Amygdala (tissue), 56 donors: ENCODE measurements around the gene LINGO4.
A peak's percentile ranks its signal among the peaks of the same experiment; 100 is the strongest.
"Not testable (repeated sequence)": the region's sequence is repeated elsewhere in the genome, so short reads cannot be mapped to it uniquely, and the experiment has no call there.

Experiments used
- DNase-seq, 56 donors: peaks; one replicate each; lab custom pipeline; 2025; lab: John Stamatoyannopoulos, UW

The LINGO4 gene

DNA sequence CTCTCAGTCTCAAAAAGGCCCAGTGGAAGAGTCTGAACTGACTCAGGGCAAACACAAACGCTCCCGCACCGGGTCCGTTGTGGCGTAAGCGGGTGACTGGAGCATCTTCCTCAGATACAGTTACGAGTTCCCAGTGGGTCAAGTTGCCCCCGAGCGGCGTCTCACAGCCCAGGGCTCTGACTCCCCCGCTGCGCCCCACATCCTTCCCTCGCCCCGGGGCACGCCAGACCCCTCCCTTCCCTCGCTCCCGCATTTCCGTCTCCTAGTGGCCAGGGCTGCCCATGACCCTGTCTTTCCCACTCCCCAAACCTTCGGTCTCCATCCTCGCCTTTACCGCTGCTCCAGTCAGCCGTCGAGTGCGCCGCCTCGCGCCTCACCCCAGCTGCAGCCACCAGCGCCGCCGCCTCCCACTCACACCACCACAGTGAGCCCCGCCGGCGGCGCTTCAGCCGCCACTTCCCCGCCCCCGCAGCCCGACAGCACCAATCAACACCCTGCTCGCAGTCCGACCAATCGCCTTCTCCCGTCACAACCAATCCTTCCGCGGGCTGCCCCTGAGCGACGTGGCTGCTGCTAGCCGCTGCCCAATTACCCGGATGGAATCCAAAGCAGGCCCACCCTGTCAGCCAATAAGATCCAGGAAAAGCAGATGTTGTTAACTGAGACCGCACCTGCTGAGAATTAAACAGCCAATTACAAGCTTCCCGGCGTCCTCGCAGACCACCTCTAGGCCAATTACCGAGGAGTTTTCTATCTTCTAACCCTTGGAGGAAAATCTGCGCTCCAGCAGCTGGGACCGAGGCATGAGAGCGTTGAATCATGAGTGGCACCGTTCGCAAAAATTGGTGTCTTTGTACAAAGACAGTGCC lies 14.9 kb downstream of the LINGO4 start, which contains the start of gene TDRKH:
Gene TDRKH, minus strand, starts transcription at position 430 of the 869 bp plus-strand sequence. CDS start 7,478 bp downstream, outside the sequence.
- peak; percentile 62 to 99 (median 98) for DNase-seq

DNA sequence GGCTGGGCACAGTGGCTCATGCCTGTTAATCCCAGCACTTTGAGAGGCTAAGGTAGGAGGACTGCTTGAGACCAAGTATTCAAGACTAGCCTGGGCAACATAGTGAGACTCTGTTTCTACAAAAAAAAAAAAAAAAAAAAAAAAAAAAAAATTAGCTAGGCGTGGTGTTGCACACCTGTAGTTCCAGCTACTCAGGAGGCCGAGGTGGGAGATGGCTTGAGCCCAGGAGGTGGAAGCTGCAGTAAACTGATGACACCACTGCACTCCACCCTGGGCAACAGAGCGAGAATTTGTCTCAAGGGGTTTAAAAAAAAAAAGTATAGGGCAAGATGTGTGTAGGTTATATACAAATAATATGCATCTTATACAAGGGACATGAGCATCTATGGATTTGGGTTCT lies 17.5 kb downstream of the LINGO4 start:
- DNase-seq, result no peak

DNA sequence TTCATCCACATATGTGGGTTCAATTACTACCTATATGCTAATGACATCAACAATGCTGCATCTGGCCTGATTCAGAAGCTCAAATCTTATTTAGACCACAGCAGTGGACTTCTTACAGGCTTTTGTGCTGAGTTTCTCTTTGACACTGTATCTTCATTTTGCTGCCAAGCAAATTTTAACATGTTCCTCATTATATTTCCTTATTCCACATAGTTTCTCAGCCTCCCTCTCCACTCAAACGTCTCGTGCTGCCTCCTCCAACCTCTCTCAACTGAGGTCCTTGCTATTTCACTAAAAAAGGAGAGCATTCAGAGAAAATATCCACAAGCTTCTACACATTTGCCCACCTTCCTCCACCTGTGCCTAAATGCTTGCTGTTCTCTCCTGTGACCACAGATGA lies 21.4 kb downstream of the LINGO4 start:
- DNase-seq, result no peak

DNA sequence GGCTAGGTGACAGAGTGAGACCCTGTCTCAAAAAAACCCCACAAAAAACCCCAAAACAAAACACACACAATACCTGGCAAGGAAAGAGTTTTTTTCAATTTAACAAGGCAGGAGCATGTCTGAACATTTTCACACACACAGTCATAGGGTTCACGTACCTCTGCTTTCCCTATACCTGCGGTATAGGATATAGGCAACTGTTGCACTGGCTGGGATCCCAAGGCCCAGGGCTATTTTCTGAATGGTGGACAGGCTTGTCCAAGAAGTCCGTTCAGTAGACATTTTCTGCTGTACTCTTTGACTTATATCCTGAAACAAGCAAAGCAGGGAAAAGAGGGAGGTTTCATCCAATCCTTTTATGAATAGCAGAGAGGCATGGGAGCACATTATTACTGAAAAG lies 22.5 kb downstream of the LINGO4 start:
- DNase-seq, result no peak

DNA sequence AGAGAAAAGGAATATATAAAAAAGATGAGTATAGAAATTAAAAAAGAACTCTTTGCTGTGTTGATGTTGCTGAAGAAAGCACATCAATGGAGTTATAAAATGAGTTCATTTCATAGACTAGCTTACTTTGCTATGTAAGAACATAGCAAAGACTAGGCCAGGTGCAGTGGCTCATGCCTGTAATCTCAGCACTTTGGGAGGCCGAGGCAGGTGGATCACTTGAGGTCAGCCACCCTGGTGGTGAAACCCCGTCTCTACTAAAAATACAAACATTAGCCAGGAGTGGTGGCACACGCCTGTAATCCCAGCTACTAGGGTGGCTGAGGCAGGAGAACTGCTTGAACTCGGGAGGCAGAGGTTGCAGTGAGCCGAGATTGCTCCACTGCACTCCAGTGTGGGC lies 23.2 kb downstream of the LINGO4 start:
- not testable (repeated sequence) for DNase-seq

DNA sequence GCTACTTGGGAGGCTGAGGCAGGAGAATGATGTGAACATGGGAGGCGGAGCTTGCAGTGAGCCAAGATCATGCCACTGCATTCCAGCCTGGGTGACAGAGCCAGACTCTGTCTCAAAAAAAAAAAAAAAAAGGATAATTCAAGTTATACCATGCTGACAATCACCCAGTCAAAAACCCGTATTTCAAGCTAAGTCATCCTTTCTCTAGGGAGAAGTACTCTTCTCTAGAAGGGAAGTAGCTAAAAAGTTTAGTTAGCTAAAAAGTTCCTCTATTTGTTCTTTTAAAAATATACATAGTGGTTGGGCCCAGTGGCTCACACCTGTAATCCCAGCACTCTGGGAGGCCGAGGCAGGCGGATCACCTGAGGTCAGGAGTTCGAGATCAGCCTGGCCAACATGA lies 24.5 kb downstream of the LINGO4 start:
- DNase-seq, result not testable (repeated sequence)

DNA sequence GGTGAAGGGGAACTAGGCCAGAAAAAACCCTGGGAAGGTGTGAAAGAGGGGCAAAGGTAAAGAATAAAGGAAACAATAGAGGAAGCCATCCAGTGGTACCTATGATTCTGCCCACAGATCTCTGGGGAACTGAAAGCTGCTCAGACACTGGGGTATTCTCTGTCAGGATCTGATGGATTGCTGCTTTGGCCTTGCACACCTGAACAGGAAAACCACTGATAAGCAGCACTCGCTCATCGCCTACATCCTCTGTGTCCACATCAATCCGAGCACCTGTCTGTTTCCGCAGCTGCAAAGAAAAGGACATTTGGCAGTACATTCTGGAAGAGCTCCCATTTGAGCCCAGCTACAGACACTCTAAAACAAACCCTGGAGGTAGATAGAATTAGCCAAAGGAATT lies 25.4 kb downstream of the LINGO4 start:
- no peak for DNase-seq

DNA sequence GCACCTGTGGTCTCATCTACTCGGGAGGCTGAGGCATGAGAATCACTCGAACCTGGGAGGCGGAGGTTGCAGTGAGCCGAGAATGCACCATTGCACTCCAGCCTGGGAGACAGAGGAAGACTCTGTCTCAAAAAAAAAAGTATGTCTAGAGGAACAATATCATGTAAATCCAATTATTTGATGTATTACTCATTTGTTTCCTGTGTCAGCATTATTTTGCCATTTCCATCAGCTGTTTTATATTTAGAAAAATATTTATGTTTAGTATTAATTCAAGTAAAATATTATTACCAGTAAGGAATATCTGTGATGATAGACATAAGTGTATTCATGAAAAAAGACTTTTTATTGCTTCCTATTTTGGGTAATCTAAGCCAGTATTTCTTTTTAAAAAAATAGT lies 27.9 kb downstream of the LINGO4 start:
- no peak for DNase-seq

DNA sequence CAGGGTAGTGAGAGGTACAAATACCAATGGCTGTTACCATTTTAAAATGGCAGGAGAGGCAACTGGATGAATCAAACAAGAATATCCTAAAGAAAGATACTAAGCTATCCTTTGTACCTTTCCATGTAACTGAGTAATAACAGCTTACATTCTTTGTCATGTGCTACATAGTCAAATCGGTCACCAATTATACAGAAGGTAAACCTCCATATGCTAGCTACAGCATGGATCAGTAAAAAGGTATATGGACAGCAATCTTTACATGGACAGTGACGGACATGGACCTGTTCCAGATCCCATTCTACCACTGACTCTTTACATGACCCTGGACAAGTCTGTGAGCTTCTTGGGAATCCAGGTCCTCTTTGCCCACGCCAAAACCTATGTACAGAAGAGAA lies 28.6 kb downstream of the LINGO4 start:
- DNase-seq, result no peak

DNA sequence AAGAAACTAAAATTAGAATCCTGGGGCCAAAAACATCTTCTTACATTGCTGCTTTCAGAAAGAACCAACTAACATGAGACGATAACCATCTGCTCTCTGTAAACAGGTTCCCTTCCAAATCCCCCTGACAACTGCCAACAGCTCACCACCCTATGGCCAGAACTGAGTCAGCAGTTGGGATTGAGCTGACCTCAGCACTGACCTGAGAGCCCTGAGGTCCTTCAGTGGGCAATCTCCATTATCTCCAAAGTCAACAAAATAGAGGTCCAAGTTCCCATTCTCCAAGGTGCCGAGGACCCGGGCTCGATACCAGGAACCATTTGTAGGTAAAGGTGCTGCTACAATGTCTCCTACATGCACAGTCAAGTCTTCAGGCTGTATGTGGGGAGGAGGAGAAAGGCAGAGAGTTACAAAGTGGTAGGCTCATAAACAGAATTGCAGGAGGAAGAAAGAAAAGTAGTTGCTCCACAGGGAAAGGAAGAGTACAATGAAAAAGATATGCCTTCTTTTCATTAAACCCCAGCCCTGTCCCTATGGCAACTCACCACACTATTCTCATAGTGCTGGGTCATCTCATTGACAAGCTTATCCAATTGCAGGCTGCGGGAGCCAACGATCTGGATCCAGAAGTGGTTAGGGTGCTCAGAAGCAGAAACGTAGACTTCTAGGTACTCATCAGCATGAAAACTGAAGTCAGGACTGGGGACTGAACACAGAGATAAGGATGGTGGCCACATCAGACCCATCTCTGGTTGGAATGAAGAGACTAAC lies 29.1 kb downstream of the LINGO4 start:
- no peak for DNase-seq

DNA sequence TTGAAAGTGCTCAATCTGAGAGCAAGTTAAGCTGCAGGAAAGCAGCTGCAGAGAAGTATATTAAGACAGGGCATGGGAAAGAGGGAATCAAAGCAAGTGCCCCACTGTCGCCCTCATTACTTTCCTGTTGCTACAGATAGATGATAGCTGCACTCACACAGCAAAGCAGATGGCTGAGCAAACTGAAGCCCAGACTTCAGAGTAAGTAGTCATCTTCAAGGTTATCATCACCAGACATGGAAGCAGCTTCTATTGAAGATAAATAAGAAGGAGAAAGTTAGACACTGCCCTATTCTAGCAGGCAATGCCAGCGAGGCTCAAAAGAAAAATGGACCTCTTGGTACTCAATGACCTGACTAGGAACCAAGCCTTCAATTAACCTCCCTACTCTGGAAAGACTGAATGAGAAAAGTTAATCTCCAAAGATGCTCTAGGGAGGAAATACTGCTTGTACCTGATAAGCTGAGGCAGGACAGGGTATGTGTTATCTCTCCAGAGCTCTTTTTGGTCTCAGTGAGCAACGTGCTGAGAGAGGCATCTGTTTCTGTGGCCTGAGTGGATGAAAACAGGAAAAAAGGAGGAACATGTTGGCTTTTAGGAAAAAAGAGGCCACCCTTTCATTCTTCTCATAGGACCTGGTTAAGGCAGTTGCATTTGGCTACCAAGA lies 30.8 kb downstream of the LINGO4 start:
- no peak for DNase-seq

DNA sequence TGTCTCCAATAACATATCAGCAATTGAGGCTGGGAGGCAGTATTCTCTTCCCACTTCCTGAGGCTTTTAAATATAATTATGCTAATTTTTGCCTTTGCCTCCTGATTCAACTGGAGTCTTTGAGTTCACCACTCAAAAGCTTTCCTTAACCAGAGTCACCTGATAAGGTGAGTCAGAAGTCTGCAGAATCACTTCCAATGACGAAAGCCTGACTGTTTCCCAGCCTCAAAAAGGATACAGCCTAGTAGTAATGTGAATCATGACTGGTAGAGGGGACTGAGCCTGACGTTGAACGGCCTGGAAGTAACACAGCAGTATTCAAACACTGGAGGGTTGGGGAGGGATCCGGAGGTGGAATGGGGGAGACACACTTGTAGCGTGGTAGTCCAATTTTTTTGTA lies 31.5 kb downstream of the LINGO4 start:
- DNase-seq, result no peak

DNA sequence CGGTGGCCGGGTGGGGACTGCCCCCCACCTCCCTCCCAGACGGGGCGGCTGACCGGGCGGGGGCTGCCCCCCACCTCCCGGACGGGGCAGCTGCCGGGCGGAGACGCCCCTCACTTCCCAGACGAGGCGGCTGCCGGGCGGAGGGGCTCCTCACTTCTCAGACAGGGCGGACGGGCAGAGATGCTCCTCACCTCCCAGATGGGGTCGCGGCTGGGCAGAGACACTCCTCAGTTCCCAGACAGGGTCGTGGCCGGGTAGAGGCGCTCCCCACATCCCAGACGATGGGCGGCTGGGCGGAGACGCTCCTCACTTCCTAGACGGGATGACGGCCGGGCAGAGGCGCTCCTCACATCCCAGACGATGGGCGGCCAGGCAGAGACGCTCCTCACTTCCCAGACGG lies 35.9 kb downstream of the LINGO4 start:
- not testable (repeated sequence) for DNase-seq

DNA sequence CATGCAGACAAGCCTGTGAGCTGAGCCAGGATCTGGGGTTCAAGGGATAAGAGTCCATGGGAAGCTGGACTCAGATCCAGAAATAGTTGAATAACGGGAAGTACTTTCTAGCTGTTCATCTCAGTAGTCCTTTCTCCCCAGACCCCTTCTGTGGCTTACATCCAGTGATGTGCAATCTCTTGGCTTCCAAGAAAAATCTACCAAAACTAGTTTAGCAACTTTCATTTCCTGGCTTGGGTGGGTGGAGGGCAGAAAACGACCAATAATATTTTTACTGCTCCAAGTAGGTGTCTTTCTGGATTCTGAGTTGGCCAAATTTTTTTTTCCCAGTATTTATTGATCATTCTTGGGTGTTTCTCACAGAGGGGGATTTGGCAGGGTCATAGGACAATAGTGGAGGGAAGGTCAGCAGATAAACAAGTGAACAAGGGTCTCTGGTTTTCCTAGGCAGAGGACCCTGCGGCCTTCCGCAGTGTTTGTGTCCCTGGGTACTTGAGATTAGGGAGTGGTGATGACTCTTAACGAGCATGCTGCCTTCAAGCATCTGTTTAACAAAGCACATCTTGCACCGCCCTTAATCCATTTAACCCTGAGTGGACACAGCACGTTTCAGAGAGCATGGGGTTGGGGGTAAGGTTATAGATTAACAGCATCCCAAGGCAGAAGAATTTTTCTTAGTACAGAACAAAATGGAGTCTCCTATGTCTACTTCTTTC lies 36.7 kb downstream of the LINGO4 start:
- DNase-seq, result not testable (repeated sequence)

DNA sequence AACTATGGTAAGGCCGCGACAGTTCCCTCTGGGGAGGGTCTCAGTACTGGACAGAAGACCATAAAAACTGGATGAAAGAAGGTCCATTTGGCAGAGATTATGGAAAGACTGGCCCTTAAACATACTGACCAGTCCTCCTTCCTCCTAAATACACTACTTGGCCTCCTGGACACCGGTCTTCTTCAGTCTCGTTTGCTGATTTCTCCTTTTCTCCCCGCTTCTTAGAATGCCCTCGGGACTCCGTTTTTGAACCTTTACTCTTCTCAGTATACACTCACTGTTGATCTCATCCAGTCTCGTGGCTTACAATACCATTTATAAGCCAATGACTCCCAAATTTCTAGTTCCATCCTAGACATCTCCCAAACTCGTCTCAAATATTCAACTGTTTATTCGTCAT lies 41.2 kb downstream of the LINGO4 start:
- peak in 1 of 56 donors; percentile 38 for DNase-seq

DNA sequence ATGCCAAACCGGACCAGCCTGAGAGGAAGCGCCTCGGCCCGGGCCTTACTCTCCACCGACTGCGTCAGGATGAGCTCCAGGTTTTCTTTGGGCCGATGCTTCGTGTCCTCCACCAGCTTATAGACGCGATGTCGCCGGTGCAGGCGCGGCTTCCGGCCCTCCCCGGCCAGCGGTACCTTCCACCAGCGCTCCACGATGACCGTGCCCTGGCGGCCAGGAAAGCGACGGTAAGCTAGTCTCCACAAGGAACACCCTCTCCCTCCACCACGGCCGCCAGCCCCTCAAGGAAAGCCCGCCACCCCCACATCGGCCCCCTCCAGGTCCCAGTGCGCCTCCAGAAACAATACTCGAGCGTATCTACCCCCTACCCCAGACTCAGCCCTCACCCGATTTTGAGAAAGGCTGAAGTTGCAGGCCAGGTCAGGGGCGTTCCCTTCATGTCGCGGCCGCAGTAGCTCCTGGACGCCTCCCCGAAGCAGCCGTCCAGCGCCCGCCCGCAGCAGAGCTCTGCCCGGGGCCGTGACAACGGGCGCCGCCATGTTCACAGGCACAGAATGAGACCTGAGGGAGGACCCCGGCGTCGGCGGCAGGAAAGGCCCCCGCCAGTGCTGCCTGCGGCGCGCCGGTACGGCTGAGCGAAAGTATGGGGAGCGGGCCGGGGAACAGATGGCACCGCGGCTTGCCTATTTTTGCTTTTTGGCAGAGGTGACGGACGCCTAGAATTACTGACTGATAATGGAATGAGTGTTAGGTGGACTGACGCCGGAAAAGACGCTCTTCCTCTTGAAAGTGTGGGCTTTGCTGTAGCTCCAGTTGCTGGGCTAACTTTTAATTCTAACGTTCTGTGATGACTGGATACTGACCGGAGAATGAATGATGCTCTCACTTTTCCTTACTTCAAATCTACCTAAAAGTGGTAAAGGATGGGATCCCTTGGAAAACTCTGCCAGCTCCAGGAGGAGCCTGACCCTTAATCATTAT lies 42.0 kb downstream of the LINGO4 start, which contains the start of gene MRPL9:
Gene MRPL9, minus strand, starts transcription at position 556 of the 981 bp plus-strand sequence. Its CDS starts 17 bp downstream, at position 539.
- DNase-seq, result peak in 55 of 56 donors; percentile 10 to 86 (median 68)

DNA sequence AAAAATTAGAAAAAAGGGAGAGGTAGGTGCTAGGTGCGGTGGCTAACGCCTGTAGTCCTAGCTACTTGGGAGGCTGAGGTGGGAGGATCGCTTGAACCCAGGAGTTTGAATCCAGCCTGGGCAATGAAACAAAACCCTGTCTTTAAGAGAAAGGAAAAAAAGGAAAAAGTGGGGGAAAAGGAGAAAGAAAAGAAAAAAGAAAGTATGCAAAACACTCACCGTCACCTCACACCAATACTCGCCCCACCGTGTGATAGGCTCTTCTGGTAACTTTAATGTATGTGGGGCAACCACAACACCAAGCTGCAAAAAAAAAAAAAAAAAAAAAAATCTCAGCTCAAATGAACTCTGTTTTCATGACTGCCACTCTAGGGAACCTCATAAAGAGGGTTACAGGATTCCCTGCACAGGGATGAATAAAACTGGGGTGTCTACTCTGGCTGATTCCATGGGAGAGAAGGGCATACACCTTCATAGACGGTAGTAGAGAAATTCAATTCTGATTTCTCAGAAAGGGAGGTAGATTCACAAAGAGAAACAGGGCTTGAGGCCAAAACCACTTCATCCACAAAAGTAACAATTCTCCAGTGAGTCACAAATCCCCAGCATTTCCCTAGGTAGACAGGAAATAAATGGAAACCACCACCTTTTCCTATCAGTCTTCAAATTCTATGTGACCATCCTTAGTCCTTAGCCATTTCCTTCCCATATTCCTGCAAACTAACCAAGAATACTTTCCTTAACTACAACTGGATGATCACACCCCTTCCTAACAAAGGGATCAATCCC lies 44.4 kb downstream of the LINGO4 start:
- DNase-seq, result no peak

DNA sequence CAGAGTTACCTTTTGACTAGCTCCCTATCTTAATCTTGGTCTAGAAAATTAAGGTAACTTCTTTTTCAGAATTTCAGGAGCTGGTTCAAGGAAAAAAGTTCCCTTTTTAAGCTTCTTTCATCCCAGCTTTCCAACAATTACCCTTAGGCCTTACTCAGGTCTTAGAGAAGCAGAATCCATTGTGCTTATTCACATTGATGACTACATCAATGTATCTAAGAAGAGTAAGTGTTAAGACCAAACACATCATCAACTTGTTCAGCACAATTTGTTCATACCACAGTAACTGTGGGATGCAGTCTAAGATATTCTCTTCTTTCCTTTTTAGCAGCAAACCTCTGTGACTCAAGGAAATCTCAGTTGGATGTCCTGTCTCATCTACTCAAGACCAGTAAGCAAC lies 46.0 kb downstream of the LINGO4 start:
- DNase-seq, result no peak
